ENCODE measurements around the gene LLGL2.
A peak's percentile ranks its signal among the peaks of the same experiment; 100 is the strongest.

LLGL2 gene

GRCh38 chr17:75610103-75610984 is 84.8 kb downstream of the LLGL2 start:
- H3K4me1 ChIP-seq = peaks cover 0 to 13% (median 0%) of the 10 kb centered on the region in 10 experiments; a peak in 2 of 20 replicates
- peak overlapping the region in 2 of 11 experiments; percentile 4 to 29; a peak in 3 of 22 replicates for H3K9ac ChIP-seq
- H3K27me3 ChIP-seq = no peaks in the 10 kb centered on the region
- peak overlapping the region in 3 of 11 experiments; percentile 8 to 30 (median 9); a peak in 4 of 22 replicates for H3K27ac ChIP-seq
- no peak for TF ChIP-seq Cebpa-rat (IDR thresholded peaks at IDR 0.05)
- no peaks in the 10 kb centered on the region for H3K9me3 ChIP-seq (replicated peaks in 1 of 11)
- H3K4me2 ChIP-seq = no peak overlapping the region
- peaks cover 30 to 85% (median 55%) of the 10 kb centered on the region in 11 experiments for H3K36me3 ChIP-seq
- H4K20me1 ChIP-seq = peaks cover 0 to 52% (median 0%) of the 10 kb centered on the region in 11 experiments; a peak in 5 of 22 replicates
- H3K4me3 ChIP-seq = no peak overlapping the region

- H3K4me1 ChIP-seq = peaks cover 0 to 9% (median 0%) of the 10 kb centered on the region in 10 experiments; a peak in 2 of 20 replicates
- no peak for TF ChIP-seq Cebpa-rat (IDR thresholded peaks at IDR 0.05)
- no peak overlapping the region for H3K27ac ChIP-seq
- no peaks in the 10 kb centered on the region for H3K27me3 ChIP-seq
- peaks cover 0 to 61% (median 0%) of the 10 kb centered on the region in 11 experiments; a peak in 4 of 22 replicates for H4K20me1 ChIP-seq
- H3K4me2 ChIP-seq = no peak overlapping the region
- H3K4me3 ChIP-seq = no peak overlapping the region
- no peaks in the 10 kb centered on the region for H3K9me3 ChIP-seq (replicated peaks in 1 of 11)
- no peak overlapping the region for H3K9ac ChIP-seq
- peaks cover 46 to 93% (median 68%) of the 10 kb centered on the region in 11 experiments for H3K36me3 ChIP-seq
Observed at GRCh38 chr17:75611851-75612429, 86.4 kb downstream of the LLGL2 start.

DNA sequence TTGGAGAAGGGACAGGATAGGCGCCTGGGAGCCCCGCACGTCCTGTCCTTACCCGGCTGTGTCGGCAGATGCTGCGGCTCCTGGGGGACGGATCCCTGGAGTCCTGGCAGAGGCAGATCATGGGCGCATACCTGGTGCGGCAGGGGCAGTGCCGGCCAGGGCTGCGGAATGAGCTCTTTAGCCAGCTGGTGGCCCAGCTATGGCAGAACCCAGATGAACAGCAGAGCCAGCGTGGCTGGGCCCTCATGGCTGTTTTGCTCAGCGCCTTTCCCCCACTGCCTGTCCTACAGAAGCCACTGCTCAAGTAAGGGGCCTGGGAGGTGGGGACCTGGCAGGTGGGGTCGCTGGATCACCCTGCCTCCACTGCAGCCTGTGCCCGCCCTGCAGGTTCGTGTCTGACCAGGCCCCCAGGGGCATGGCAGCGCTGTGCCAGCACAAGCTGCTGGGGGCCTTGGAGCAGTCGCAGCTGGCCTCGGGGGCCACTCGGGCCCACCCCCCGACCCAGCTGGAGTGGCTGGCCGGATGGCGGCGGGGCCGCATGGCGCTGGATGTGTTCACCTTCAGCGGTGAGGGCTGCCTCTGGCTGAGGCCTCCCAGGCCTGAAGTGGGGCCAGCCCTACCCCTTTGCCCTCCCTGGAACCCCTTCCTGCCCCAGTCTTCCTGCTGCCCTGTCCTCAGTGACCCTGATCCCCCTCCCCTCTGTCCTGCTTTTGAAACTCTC is 87.6 kb downstream of the LLGL2 start:
- peaks cover 0 to 7% (median 0%) of the 10 kb centered on the region in 10 experiments; a peak in 2 of 20 replicates for H3K4me1 ChIP-seq
- no peaks in the 10 kb centered on the region for H3K27me3 ChIP-seq
- H4K20me1 ChIP-seq = peaks cover 0 to 71% (median 0%) of the 10 kb centered on the region in 11 experiments; a peak in 5 of 22 replicates
- no peak overlapping the region for H3K4me2 ChIP-seq
- H3K9me3 ChIP-seq (replicated peaks in 1 of 11) = no peaks in the 10 kb centered on the region
- peaks cover 57 to 95% (median 79%) of the 10 kb centered on the region in 11 experiments for H3K36me3 ChIP-seq
- peak overlapping the region in 1 of 11 experiments; percentile 19; a peak in 1 of 22 replicates for H3K9ac ChIP-seq
- no peak for TF ChIP-seq Cebpa-rat (IDR thresholded peaks at IDR 0.05)
- no peak overlapping the region for H3K4me3 ChIP-seq
- no peak overlapping the region for H3K27ac ChIP-seq

DNA sequence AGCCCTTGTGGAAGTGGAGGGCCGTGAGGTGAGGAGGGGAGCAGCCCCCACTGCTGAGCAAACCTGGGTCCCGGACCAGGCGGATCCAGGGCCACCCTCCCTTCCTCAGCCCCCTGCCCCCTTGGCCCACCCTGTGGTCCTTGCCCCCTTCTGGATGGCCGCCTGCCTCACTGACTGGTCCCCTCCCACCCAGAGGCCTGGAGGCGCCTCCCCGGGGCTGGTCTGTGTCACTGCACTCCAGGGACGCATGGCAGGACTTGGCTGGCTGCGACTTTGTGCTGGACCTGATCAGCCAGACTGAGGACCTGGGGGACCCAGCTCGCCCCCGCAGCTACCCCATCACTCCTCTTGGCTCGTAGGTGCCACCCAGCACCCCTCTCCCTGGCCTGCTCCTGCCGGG is 88.5 kb downstream of the LLGL2 start:
- Histone ChIP-seq H4K20me1 (peaks cover 0 to 75% (median 0%) of the 10 kb centered on the region in 11 experiments; a peak in 5 of 22 replicates), H3K4me3 (no peak overlapping the region), H3K27ac (no peak overlapping the region), H3K4me2 (no peak overlapping the region), H3K9me3 (replicated peaks in 1 of 11) (no peaks in the 10 kb centered on the region), H3K9ac (no peak overlapping the region; a peak in 1 of 22 replicates), H3K4me1 (peaks cover 0 to 7% (median 0%) of the 10 kb centered on the region in 10 experiments; a peak in 2 of 20 replicates), H3K36me3 (peaks cover 67 to 95% (median 88%) of the 10 kb centered on the region in 11 experiments), H3K27me3 (no peaks in the 10 kb centered on the region)
- TF ChIP-seq Cebpa-rat (IDR thresholded peaks at IDR 0.05) = no peak

GRCh38 chr17:75614556-75615270 is 89.2 kb downstream of the LLGL2 start:
- peaks cover 0 to 7% (median 0%) of the 10 kb centered on the region in 10 experiments; a peak in 2 of 20 replicates for H3K4me1 ChIP-seq
- no peak for TF ChIP-seq Cebpa-rat (IDR thresholded peaks at IDR 0.05)
- no peak overlapping the region for H3K27ac ChIP-seq
- H3K36me3 ChIP-seq = peaks cover 74 to 100% (median 96%) of the 10 kb centered on the region in 11 experiments
- no peaks in the 10 kb centered on the region for H3K9me3 ChIP-seq (replicated peaks in 1 of 11)
- peaks cover 0 to 82% (median 0%) of the 10 kb centered on the region in 11 experiments; a peak in 6 of 22 replicates for H4K20me1 ChIP-seq
- no peak overlapping the region for H3K4me3 ChIP-seq
- no peak overlapping the region for H3K9ac ChIP-seq
- no peak overlapping the region for H3K4me2 ChIP-seq
- H3K27me3 ChIP-seq = no peaks in the 10 kb centered on the region

GRCh38 chr17:75615301-75615700 is 89.8 kb downstream of the LLGL2 start:
- Histone ChIP-seq H3K9me3 (replicated peaks in 1 of 11) (no peaks in the 10 kb centered on the region), H3K27me3 (no peaks in the 10 kb centered on the region), H4K20me1 (peaks cover 0 to 84% (median 0%) of the 10 kb centered on the region in 11 experiments; a peak in 7 of 22 replicates), H3K36me3 (peaks cover 79 to 100% (median 97%) of the 10 kb centered on the region in 11 experiments), H3K4me1 (peaks cover 0 to 4% (median 0%) of the 10 kb centered on the region in 10 experiments; a peak in 2 of 20 replicates), H3K27ac (no peak overlapping the region), H3K4me3 (no peak overlapping the region), H3K9ac (no peak overlapping the region; a peak in 1 of 22 replicates), H3K4me2 (no peak overlapping the region)
- TF ChIP-seq Cebpa-rat (IDR thresholded peaks at IDR 0.05) = no peak

- TF ChIP-seq Cebpa-rat (IDR thresholded peaks at IDR 0.05) = no peak
- Histone ChIP-seq H4K20me1 (peaks cover 0 to 90% (median 0%) of the 10 kb centered on the region in 11 experiments; a peak in 7 of 22 replicates), H3K4me2 (no peak overlapping the region), H3K4me3 (no peak overlapping the region), H3K4me1 (no peaks in the 10 kb centered on the region), H3K27ac (no peak overlapping the region), H3K9ac (no peak overlapping the region), H3K36me3 (peaks cover 88 to 100% (median 97%) of the 10 kb centered on the region in 11 experiments), H3K27me3 (no peaks in the 10 kb centered on the region), H3K9me3 (replicated peaks in 1 of 11) (no peaks in the 10 kb centered on the region)
Observed at GRCh38 chr17:75616521-75617122, 91.1 kb downstream of the LLGL2 start.

- H3K4me3 ChIP-seq = no peak overlapping the region
- H4K20me1 ChIP-seq = peaks cover 0 to 92% (median 0%) of the 10 kb centered on the region in 11 experiments; a peak in 7 of 22 replicates
- no peaks in the 10 kb centered on the region for H3K9me3 ChIP-seq (replicated peaks in 1 of 11)
- H3K9ac ChIP-seq = no peak overlapping the region
- no peak overlapping the region for H3K27ac ChIP-seq
- H3K4me2 ChIP-seq = no peak overlapping the region
- H3K36me3 ChIP-seq = peaks cover 91 to 100% (median 97%) of the 10 kb centered on the region in 11 experiments
- TF ChIP-seq Cebpa-rat (IDR thresholded peaks at IDR 0.05) = no peak
- H3K27me3 ChIP-seq = no peaks in the 10 kb centered on the region
- no peaks in the 10 kb centered on the region for H3K4me1 ChIP-seq
Observed at GRCh38 chr17:75617218-75617617, 91.7 kb downstream of the LLGL2 start.
